Measurements from ENCODE around the gene COA7.
"Not testable (repeated sequence)": the region's sequence is repeated elsewhere in the genome, so short reads cannot be mapped to it uniquely, and the experiment has no call there.

The COA7 gene

DNA sequence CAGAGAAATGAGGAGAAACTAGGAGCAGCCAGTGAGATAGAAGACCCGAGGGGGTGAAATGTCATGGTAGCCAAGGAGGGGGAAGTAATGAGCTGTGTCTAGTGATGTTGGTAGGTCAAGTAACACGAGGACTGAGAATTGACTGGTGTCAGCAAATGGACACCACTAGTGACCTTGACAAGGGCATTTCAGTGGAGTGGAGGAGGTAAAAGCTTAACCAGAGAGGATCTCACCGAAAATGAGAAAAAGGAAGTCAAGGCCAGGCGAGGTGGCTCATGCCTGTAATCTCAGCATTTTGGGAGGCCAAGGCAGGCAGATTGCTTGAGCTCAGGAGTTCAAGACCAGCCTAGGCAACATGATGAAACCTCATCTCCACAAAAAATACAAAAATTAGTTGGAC is 25.1 kb upstream of the COA7 start:
- Histone ChIP-seq H3K4me2 (ENCODE audit: low read depth, low read length, poor library complexity, severe bottlenecking) (no peak overlapping the region), H3K36me3 (ENCODE audit: low read length) (no peaks in the 10 kb centered on the region), H3K27ac (ENCODE audit: low read depth, low read length) (no peak overlapping the region), H3K9me3 (ENCODE audit: insufficient read depth, low read length) (no peaks in the 10 kb centered on the region), H3K9ac (ENCODE audit: low read length) (no peak overlapping the region), H3F3A (ENCODE audit: insufficient read depth) (no peaks in the 10 kb centered on the region; the same call in 1 of the 2 replicates), H3K79me2 (ENCODE audit: insufficient read depth, low read length) (peaks cover 4% of the 10 kb centered on the region; the same call in 1 of the 2 replicates), H3K4me3 (ENCODE audit: insufficient read depth, low read length, poor library complexity, severe bottlenecking) (no peak overlapping the region), H4K20me1 (ENCODE audit: low read depth, low read length) (no peaks in the 10 kb centered on the region), H2AFZ (ENCODE audit: low read depth, low read length, severe bottlenecking) (no peak overlapping the region), H3K9me2 (replicated peaks; ENCODE audit: insufficient read depth, low read length) (no peaks in the 10 kb centered on the region), H3K27me3 (ENCODE audit: low read length) (no peaks in the 10 kb centered on the region)
- TF ChIP-seq CTCF (IDR thresholded peaks at IDR 0.05; ENCODE audit: insufficient read depth, low read length, poor library complexity, severe bottlenecking) (no peak), EZH2phosphoT487 (conservative IDR thresholded peaks at IDR 0.05; ENCODE audit: low read length) (no peak)

DNA sequence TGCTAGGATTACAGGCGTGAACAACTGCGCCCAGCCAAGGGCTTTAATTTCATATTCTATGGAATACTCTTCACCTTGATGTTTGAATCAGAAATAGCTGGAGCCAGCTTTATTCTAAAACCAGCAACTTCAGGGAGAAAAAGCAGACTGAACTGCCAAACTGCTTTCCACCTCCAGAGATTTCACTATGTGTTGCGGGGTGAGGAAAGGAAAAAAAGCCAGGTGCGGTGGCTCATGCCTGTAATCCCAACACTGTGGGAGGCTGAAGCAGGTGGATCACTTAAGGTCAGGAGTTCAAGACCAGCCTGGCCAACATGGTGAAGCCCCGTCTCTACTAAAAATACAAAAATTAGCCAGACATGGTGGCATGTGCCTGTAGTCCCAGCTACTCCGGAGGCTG is 17.1 kb upstream of the COA7 start:
- H3K36me3 ChIP-seq (ENCODE audit: low read length); H3K27ac ChIP-seq (ENCODE audit: low read depth, low read length); H3K9me2 ChIP-seq (replicated peaks; ENCODE audit: insufficient read depth, low read length); H3K27me3 ChIP-seq (ENCODE audit: low read length); H3K9me3 ChIP-seq (ENCODE audit: insufficient read depth, low read length); H4K20me1 ChIP-seq (ENCODE audit: low read depth, low read length); H3K4me3 ChIP-seq (ENCODE audit: insufficient read depth, low read length, poor library complexity, severe bottlenecking); H3K9ac ChIP-seq (ENCODE audit: low read length); H3F3A ChIP-seq (ENCODE audit: insufficient read depth); H3K79me2 ChIP-seq (ENCODE audit: insufficient read depth, low read length); H3K4me2 ChIP-seq (ENCODE audit: low read depth, low read length, poor library complexity, severe bottlenecking); H2AFZ ChIP-seq (ENCODE audit: low read depth, low read length, severe bottlenecking): not testable (repeated sequence)

DNA sequence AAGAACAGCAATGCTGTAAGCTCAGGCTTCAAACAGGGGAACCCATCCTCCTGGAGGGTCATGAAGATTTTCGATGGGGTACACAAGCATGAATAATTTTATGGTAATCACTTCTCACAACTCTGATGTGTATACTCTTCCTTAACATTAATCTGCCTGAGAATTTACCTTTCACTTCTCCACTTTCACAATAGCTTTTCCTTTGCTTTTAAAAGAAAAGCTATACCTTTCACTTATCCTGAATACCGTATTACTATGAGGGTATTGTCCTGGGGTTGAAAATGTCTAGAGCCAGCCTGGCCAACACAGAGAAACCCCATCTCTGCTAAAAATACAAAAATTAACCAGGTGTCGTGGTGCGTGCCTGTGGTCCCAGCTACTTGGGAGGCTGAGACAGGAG is 15.4 kb upstream of the COA7 start:
- Histone ChIP-seq H3K4me2 (ENCODE audit: low read depth, low read length, poor library complexity, severe bottlenecking) (no peak overlapping the region), H4K20me1 (ENCODE audit: low read depth, low read length) (no peaks in the 10 kb centered on the region), H3K27me3 (ENCODE audit: low read length) (no peaks in the 10 kb centered on the region)

GRCh38 chr1:52709016-52709415 is 10.9 kb upstream of the COA7 start:
- no peaks in the 10 kb centered on the region for H3K27me3 ChIP-seq (ENCODE audit: low read length)
- H3F3A ChIP-seq (ENCODE audit: insufficient read depth): no peaks in the 10 kb centered on the region
- no peak overlapping the region for H3K27ac ChIP-seq (ENCODE audit: low read depth, low read length)
- no peak overlapping the region for H3K4me3 ChIP-seq (ENCODE audit: insufficient read depth, low read length, poor library complexity, severe bottlenecking)
- no peaks in the 10 kb centered on the region for H3K79me2 ChIP-seq (ENCODE audit: insufficient read depth, low read length)
- H4K20me1 ChIP-seq (ENCODE audit: low read depth, low read length): no peaks in the 10 kb centered on the region
- no peak overlapping the region for H3K4me2 ChIP-seq (ENCODE audit: low read depth, low read length, poor library complexity, severe bottlenecking)
- no peaks in the 10 kb centered on the region for H3K9me2 ChIP-seq (replicated peaks; ENCODE audit: insufficient read depth, low read length)
- H3K36me3 ChIP-seq (ENCODE audit: low read length): no peaks in the 10 kb centered on the region
- no peak overlapping the region for H3K9ac ChIP-seq (ENCODE audit: low read length)
- H2AFZ ChIP-seq (ENCODE audit: low read depth, low read length, severe bottlenecking): no peak overlapping the region
- no peaks in the 10 kb centered on the region for H3K9me3 ChIP-seq (ENCODE audit: insufficient read depth, low read length)
- TF ChIP-seq CTCF (IDR thresholded peaks at IDR 0.05; ENCODE audit: insufficient read depth, low read length, poor library complexity, severe bottlenecking): no peak
- TF ChIP-seq EZH2phosphoT487 (conservative IDR thresholded peaks at IDR 0.05; ENCODE audit: low read length): no peak

More for the DNA sequence above, 15.4 kb upstream of the COA7 start:
- Histone ChIP-seq H3F3A (ENCODE audit: insufficient read depth) (no peaks in the 10 kb centered on the region), H3K9ac (ENCODE audit: low read length) (no peak overlapping the region), H2AFZ (ENCODE audit: low read depth, low read length, severe bottlenecking) (no peak overlapping the region), H3K27ac (ENCODE audit: low read depth, low read length) (no peak overlapping the region), H3K4me3 (ENCODE audit: insufficient read depth, low read length, poor library complexity, severe bottlenecking) (no peak overlapping the region), H3K36me3 (ENCODE audit: low read length) (no peaks in the 10 kb centered on the region), H3K9me2 (replicated peaks; ENCODE audit: insufficient read depth, low read length) (no peaks in the 10 kb centered on the region), H3K9me3 (ENCODE audit: insufficient read depth, low read length) (no peaks in the 10 kb centered on the region), H3K79me2 (ENCODE audit: insufficient read depth, low read length) (no peaks in the 10 kb centered on the region)
- TF ChIP-seq CTCF (IDR thresholded peaks at IDR 0.05; ENCODE audit: insufficient read depth, low read length, poor library complexity, severe bottlenecking) (no peak), EZH2phosphoT487 (conservative IDR thresholded peaks at IDR 0.05; ENCODE audit: low read length) (no peak)

Data from SU-DHL-6 (cell line).